GM19328 (cell line): ENCODE data around the gene LTF.
"Not testable (repeated sequence)": the region's sequence is repeated elsewhere in the genome, so short reads cannot be mapped to it uniquely, and the experiment has no call there.

ENCODE experiments used
- ATAC-seq: cut with Tn5 transposase; IDR thresholded peaks from one replicate; pipeline ENCODE4 v1.9.1; 2021; ENCODE audit warnings: mild to moderate bottlenecking, moderate library complexity; ENCODE audit not compliant: unreplicated experiment

LTF gene

DNA sequence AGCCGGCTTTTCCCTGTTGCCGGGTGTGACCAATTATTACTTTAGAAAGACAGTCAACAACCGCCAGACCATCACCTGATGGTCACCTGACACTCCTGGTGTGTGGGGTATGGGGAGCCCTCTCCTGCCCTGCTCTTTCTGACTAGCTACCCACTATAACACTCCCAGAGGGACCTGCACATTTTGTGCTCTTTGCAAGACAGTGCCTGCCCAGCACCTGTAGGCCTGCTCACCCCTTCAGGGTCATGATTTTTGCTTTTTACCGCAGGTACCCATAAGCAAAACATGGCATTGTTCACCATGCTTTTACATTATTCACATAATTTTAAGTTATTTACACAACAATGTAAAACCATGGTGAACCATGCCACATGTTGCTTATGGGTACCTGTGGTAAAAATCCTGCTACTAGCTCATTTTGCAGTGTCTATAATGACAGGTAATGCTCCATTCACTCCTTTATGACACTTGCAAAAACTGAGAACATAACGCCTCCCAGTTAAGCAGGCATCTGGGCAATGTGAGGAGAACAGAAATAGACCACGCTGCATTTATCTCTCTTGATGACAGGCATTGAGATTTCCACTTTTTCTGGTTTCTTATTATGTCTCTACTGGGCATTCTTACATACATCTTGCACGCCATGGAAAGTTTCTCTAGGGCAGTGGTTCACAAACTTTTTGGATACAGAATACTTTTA, 47.7 kb downstream of the LTF start:
- ATAC-seq: no peak

DNA sequence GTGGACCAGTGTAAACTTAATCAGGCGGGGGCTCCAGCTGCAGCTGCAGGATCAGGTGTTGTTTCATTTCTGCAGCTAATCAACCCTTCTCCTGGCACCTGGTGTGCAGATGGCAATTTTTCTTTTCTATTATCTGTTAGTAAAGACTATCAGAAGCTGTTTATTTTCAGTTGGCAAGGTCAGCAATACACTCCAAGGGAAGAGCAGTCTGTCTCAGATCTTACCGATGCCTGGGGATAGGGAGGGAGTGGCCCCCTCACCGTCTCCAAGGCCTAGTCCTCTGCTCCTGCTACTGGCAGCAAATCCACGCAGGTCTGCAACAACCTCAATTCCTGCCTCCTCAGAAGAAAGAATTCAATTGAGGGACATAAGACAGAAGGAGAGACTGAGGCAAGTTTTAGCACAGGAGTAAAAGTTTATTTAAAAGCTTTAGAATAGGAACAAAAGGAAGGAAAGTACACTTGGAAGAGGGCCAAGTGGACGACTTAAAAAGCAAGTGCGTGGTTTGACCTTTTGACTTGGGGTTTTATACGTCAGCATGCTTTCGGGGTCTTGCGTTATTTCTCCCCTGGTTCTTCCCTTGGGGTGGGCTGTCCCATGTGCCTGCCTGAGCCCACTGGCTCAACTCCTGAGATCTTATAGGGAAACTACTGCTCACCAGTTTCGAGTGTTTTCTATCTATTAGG, 48.4 kb downstream of the LTF start:
- ATAC-seq: no peak

DNA sequence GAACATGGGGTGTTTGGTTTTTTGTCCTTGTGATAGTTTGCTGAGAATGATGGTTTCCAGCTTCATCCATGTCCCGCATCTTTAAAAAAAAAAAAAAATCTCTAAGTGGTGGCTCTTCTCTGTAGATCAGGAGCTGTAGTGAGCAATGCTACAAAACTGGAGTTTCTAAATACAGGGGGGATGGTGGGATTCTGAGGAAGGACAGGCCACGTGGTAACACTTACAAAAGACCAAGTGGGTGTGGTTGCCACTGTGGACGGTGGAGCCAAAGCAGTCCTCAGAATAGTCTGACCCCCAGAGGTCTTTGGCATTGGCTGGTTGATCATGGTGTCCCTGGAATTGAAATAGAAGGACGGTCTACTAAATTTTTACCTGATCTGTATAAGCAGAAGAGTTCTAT, 50.0 kb downstream of the LTF start:
- no peak for ATAC-seq

DNA sequence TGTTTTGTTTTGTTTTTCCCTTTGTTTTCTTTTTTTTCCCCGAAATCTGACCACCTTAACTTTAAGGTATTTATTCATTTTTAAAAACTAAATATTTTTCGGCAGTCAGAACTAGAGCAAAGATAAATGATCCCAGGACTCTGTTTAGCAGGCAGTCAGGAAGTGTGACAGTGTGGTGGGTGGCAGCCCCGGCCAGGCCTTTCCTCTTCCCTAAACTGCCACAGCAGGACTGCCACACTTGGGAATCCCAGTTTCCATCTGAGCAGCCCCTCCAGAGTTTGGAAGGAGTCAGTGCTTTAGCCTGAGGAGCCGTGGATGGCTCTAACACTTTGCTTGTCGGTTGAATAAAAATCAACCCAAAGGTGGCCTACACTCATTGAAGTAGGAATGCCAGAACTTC, 50.8 kb downstream of the LTF start:
- no peak for ATAC-seq

DNA sequence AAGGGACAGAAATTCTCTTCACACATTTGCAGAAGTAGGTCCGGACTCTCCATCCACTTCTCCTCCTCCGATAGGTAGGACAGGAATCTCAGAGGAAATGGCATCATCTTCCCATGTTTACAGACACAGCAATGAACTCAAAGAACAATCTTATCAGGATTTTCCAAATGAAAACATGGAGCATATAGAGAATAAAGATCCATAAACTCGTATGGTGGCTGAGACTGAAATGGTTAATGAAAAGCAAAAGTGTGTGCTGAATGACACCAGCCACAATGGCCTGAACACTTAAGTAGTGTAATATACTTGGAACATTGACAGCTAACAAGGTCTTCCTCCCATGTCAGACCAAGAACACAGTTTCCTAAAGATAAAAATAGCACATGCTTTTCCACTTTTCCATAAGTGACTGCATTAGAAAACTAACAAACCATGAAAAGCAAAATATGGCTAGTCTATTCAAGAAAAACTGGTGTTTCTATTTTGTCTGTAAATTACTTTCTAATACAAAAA, 51.9 kb downstream of the LTF start:
- no peak for ATAC-seq

DNA sequence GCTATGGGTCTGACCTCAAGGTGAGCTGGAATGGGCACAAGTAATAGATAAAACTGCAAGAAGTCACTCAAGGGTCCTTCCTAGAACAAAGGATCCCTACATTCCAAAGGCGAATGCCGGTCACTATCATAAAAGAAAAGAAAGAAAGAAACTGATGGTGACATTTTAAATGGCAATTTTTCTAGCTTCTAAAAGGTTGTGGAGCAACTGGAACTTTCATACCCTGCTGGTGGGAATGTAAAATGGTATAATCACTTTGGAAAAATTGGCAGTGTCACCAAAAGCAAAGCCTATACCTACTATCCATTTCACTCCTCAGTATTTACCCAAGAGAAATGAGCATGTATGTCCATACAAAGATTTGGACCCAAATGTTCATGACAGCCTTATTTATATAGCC, 53.4 kb downstream of the LTF start:
- ATAC-seq: no peak

DNA sequence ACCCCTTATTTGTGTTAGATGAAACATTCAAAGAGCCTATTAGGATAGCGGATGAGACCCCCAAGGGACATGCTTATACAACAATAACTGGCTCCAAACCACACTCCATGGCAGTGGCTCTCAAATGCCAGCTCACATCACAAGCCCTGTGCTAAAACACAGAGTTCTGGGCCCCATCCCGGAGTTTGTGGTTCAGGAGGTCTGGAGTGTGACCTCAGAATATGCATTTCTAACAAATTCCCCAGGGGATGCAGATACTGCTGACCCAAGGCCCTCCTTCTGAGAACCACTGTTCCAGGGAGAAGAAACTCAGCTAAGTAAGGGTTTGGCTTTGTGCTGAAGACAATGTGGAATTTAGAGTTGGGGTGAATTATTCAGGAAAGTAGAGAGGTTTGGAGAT, 54.0 kb downstream of the LTF start:
- no peak for ATAC-seq

DNA sequence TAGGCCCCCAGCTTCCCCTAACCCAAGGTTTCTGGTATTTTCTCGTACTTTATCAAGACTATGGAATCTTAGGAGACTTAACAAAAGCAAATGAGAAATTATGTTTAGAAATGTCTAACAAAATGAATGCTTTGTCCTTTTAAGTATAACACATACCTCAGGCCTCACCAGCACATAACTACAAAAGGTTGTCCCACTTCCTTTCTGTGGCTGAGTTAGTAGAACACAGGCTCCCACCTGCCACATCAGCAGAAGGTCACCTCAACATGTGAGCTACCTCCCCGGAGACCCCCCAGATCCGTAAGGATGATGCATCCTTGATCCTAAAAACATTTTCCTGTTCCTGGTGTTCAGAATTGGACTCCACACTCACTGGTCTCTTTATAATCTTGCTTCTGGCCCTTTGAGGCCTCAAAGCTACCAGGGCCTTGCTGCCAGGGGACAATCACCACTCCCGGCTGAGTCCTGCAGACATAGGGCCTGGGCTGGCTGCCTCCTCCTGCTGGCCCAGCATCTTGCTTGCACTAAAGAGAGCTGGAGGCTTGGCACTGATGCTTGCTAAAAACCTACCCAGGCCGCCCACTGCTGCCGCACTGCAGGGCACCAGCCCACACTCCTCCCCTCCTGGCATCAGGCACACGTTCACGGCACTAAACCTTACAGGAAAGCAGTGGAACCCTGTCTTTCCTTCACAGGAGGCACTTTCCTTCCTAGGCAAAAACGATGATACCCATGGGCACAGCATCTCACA, 54.8 kb downstream of the LTF start:
- ATAC-seq: no peak

DNA sequence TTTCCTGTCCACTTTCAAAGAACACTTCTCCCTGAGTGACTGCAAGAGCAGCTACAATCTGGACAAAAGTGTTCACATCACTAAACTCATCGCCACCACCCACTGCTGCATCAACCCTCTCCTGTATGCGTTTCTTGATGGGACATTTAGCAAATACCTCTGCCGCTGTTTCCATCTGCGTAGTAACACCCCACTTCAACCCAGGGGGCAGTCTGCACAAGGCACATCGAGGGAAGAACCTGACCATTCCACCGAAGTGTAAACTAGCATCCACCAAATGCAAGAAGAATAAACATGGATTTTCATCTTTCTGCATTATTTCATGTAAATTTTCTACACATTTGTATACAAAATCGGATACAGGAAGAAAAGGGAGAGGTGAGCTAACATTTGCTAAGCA, 55.9 kb downstream of the LTF start:
- ATAC-seq: no peak

DNA sequence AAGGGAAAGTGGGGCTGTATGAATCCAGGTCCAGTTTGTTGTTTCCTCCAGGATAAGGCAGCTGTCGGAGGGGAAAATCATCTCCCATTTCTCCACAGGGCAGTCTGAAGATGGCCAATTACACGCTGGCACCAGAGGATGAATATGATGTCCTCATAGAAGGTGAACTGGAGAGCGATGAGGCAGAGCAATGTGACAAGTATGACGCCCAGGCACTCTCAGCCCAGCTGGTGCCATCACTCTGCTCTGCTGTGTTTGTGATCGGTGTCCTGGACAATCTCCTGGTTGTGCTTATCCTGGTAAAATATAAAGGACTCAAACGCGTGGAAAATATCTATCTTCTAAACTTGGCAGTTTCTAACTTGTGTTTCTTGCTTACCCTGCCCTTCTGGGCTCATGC, 56.7 kb downstream of the LTF start:
- ATAC-seq: no peak

DNA sequence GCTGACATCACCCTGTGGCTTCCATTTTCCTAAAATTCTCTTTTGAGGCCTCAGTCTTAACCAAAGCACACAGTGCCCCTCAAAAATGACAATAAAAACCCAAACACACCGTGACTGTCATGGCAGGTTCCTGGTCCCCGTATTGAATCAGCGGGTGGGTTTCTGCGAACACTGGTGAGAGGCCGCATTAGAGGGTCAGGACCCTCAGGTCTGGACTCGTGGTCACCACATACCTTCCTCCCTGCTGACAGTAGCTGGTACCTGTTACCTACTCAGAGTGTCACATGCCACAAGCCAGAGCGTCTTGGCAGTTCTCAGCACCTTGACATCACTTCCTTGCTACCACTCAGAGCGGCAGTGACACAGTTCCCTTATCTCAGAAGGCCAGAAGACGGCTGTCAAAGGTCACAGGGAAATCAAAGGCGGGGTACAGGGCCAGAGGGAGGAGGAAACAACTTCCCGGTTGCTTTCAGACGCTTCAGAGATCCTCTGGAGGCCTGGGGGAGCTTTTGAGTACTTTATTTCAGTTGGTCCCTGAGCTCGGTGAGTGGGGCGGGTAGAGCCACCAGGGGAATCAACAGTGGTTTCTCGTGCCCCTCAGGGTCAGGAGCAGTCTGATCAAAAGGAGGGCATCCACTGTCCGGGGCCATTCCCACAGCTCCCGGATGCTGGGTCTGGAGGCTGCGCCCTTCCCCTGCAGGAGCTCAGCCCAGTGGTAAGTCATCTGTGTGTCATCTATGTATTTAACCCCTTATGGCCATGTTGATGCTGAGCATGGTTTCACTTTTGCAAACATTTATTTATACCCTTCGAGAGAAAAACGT, 57.7 kb downstream of the LTF start, which contains the start of the genes CCR5AS and CCRL2:
TSS of gene CCR5AS (minus strand) at position 279 of the 824 bp plus-strand sequence.
TSS of gene CCRL2 (plus strand) at position 472 of the 824 bp plus-strand sequence. CDS start 821 bp downstream, outside the sequence.
- no peak for ATAC-seq

DNA sequence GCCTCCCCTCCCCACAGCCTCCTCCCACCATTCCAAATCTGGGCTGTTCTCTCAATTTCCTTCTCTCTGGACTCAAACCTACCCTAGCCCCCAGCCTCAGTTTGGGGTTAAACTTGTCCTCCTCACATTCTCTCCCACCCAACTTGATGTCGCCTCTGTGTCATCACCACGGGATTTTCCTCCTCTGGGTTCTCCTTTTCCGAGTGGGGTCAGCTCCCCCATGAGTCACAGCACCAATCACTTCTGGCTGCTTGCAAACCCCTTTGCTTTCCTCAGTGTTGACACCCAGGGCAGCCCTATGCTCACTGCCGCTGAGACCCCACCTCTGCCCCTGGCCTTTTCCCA, 58.3 kb downstream of the LTF start:
- ATAC-seq: no peak

DNA sequence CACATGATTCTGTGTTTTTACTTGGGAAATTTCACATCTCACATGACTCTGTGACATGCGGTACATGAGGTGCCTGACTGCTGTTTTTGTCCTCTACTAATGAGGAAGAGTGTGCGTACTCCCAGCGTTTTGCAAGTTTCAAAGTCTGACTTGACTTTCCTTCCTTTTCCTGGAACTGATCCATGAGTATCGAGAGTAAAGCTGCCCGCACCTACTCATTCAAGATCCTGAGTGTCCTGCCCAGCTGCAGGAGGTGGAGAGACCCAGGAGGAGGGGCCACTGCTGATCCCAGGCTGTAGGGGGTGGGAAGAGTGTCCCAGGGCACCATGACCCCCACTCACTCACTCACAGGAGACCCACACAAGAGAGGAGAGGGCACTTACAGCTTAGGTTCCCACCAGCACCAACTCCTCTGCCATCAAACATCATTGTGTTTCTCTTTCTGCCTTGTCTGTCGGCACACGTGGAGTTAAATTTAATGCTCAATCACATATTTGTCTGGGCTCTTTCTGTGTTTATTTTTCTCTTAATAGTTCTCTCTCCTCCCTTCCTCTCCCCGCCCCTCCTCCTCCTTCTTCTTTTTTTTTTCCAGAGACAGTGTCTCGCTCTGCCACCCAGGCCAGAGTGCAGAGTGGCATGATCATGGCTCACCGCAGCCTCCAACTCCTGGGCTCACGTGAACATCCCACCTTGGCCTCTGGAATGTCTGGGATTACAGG, 59.2 kb downstream of the LTF start:
- no peak for ATAC-seq

DNA sequence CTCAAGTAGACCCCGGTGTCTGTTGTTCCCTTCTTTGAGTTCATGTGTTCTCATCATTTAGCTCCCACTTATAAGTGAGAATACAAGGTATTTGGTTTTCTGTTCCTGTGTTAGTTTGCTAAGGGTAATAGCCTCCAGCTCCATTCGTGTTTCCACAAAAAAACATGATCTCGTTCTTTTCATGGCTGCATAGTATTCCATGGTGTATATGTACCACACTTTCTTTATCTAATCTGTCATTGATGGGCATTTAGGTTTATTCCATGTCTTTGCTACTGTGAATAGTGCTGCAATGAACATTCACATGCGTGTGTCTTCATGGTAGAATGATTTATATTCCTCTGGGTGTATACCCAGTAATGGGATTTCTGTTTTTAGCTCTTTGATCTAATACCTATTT, 61.8 kb downstream of the LTF start:
- not testable (repeated sequence) for ATAC-seq

DNA sequence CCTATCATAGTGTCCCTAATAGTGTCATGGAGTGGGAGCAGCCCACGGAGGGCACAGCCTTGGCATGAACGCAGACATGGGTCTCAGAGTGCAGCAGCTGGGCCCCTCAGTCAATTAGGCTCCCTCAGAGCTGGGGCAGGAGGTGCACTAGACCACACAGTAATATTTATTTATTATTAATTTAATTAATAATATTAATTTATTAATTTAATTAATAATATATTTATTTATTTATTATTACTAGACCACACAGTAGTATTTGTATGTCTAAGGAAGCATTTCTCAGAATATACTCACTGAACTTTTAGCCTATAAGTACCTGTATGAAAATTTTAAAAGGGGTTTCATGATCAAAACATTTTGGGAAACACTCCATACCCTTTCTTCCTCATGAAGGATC, 63.1 kb downstream of the LTF start:
- no peak for ATAC-seq

DNA sequence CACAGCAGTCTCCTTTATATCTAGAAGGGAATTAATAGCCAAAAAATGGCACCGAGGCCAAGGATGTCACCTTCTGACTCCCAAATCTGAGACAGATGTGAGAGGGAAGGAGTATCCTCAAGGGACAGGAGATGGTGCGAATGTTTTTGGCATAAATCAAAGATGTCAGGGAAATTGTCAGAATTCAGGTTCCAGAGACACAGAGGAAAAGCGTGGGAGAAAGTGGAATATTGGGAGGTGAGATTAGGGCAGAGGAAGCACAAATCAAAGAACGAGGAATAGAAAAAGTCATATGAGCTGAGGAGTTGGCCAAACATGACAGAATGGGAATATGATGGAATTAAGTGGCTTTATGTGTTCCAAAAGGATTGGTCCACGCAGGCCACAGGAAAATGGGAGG, 63.9 kb downstream of the LTF start:
- no peak for ATAC-seq

DNA sequence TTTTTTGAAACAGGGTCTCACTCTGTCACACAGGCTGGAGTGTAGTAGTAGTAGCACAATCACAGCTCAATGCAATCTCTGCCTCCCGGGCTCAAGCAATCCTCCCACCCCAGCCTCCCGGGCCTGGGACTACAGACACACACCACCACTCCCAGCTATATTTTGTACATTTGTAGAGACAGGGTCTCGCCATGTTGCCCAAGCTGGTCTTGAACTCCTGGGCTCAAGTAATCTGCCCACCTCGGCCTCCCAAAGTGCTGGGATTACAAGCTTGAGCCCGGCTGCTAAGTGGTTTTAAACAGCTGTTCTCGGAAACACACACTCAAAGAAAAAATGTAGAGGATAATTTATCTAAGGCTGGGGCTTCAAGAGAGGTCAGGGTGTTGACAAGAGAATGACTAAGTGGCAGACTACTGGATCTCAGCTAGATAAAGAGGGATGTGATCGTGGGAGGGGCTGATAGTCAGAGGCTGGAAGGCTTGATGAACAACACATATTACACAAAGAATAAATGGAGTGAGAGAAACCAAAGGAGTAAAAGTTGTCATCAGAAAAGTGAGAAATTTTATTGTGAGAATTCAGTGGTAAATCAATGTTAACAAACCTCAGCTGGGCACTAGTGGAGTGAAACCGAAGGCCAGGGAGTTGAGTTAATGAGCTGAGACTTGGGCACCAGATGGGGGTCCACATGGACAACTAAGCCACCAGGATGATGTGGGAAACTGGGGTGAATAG, 64.5 kb downstream of the LTF start:
- ATAC-seq: no peak

DNA sequence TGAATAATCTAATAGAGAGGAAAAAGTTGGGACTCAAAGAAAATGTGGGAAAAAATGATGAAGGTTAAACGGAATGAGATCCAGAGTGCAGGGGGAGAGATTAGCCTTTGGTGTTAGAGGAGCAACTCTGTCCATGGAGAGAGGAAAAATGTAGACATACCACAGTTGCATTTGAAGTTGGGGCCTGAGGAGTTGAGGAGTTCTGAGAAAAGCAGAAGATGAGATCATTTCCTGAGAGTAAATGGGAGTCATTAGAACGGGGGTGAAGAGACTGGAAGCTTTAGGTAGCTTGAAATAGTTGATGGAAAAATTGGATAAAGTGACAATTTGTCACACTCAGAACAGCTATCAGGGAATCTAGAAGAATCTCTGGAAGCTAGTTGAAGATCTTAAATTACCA, 65.1 kb downstream of the LTF start:
- ATAC-seq: no peak

DNA sequence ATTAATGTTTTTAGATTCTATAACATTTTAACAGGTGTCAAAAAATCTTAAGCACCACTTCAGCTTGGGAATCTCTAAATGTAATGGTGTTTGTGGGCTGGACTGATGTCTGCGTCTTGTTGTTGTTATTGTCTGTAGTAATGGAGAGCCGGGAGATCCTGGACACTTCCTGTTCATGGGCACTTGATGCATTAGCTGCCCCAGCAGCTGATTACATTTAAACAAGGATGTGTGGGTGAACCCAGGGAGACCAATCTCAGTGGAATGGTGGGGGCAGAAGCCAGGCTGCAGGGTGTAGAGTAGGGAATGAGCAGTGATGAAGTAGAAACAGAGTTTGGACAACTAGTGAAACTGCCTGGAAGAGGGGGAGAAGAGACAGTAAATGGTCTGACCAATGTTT, 65.6 kb downstream of the LTF start:
- ATAC-seq: no peak
